HepG2 (cell line): ENCODE results near the gene TRPT1. TPM values are rescaled to one million over a fixed set of nuclear protein-coding genes. Genes with fewer than 3 reads are reported as not detected.

Experiments
- CEBPG ChIP-seq: IDR thresholded peaks from 2 replicates; pipeline ENCODE4 v1.6.1; 2016
- CHD4 ChIP-seq: fragments of 200-600 bp; sonication (generic); IDR thresholded peaks from 2 replicates; pipeline ENCODE4 v1.7.0; 2017; ENCODE audit warnings: mild to moderate bottlenecking, low read length, borderline replicate concordance
- HOXA3 ChIP-seq: sonication (generic); formaldehyde crosslinking; IDR thresholded peaks from 2 replicates; pipeline ENCODE4 v1.5.0; 2020; ENCODE audit warnings: missing genetic modification reagents
- LCORL ChIP-seq, 2 experiments: fragments of 450-650 bp in 1 of 2; sonication (generic) in 1 of 2; formaldehyde crosslinking in 1 of 2; IDR thresholded peaks; 2 replicates each; pipeline versions ENCODE4 v1.5.0 to v1.6.1; 2017 to 2020; ENCODE audit warnings: antibody characterized with exemption in 1 of 2, missing genetic modification reagents in 1 of 2
- MTA1 ChIP-seq: sonication (generic); formaldehyde crosslinking; IDR thresholded peaks from 2 replicates; pipeline ENCODE4 v1.4.0; 2020; ENCODE audit warnings: missing genetic modification reagents, mild to moderate bottlenecking, borderline replicate concordance
- SAFB2 ChIP-seq: sonication (generic); formaldehyde crosslinking; IDR thresholded peaks from 2 replicates; pipeline ENCODE4 v1.5.1; 2020; ENCODE audit warnings: missing genetic modification reagents, low read depth, mild to moderate bottlenecking, borderline replicate concordance
- SIN3B ChIP-seq: fragments of 150-350 bp; IDR thresholded peaks from 2 replicates; pipeline ENCODE4 v1.6.1; 2014; ENCODE audit warnings: low read length
- SP140L ChIP-seq: sonication (generic); formaldehyde crosslinking; IDR thresholded peaks from 2 replicates; pipeline ENCODE4 v1.4.0; 2020; ENCODE audit warnings: missing genetic modification reagents, borderline replicate concordance
- SRSF1 ChIP-seq: fragments of 200-400 bp; formaldehyde crosslinking; optimal IDR thresholded peaks from 2 replicates; pipeline ENCODE3; 2017; ENCODE audit warnings: mild to moderate bottlenecking, low read depth, low read length, moderate library complexity
- TFE3 ChIP-seq: IDR thresholded peaks from 2 replicates; pipeline ENCODE4 v1.6.1; 2016
- ZEB1 ChIP-seq: IDR thresholded peaks from 2 replicates; pipeline ENCODE4 v1.6.1; 2012; ENCODE audit warnings: mild to moderate bottlenecking, low read depth, inconsistent platforms; ENCODE audit not compliant: insufficient replicate concordance
- ZNF136 ChIP-seq: sonication (generic); formaldehyde crosslinking; IDR thresholded peaks from 2 replicates; pipeline ENCODE4 v1.8.1; 2022; ENCODE audit warnings: low read depth, mild to moderate bottlenecking, moderate library complexity, missing genetic modification reagents
- ZNF414 ChIP-seq: sonication (generic); formaldehyde crosslinking; IDR thresholded peaks from 2 replicates; pipeline ENCODE4 v1.5.0; 2020; ENCODE audit warnings: missing genetic modification reagents
- ZNF468 ChIP-seq: sonication (generic); formaldehyde crosslinking; IDR thresholded peaks from 2 replicates; pipeline ENCODE4 v1.8.0; 2022; ENCODE audit warnings: mild to moderate bottlenecking, moderate library complexity, missing genetic modification reagents
- ZNF724P ChIP-seq: sonication (generic); formaldehyde crosslinking; IDR thresholded peaks from 2 replicates; pipeline ENCODE4 v1.8.0; 2022; ENCODE audit warnings: missing genetic modification reagents, borderline replicate concordance
- ZSCAN31 ChIP-seq: sonication (generic); formaldehyde crosslinking; IDR thresholded peaks from 2 replicates; pipeline ENCODE4 v1.5.0; 2020; ENCODE audit warnings: low read depth, mild to moderate bottlenecking, missing genetic modification reagents
- polyA plus RNA-seq, 8 experiments: library from polyadenylated mRNA; depleted of rRNA in 3 of 8; stranded (reverse) in 7 of 8; unstranded in 1 of 8; fragments of >200 nt; fragmentation: Illumina TruSeq in 4 of 8; extraction: Trizol in 4 of 8; gene quantifications; 2 replicates each; pipeline versions ENCODE4 v1.2.1 to v1.2.3, GENCODE V29; 2011 to 2016; ENCODE audit warnings: low read depth in 4 of 8, missing spikeins in 1 of 8, mixed read lengths in 1 of 8; ENCODE audit not compliant: insufficient read depth in 1 of 8
- total RNA-seq, 5 experiments: library from RNA; depleted of rRNA; stranded (reverse); fragments of >200 nt; fragmentation: Illumina TruSeq; extraction: Trizol; gene quantifications; 2 replicates each; pipeline ENCODE4 v1.2.3, GENCODE V29; 2016; ENCODE audit warnings: low read depth in 1 of 5
- TF ChIP-seq, protein P1 (sequence below): sonication (generic); formaldehyde crosslinking; IDR thresholded peaks from 2 replicates; pipeline ENCODE4 v1.8.0; 2022; ENCODE audit warnings: low read depth, missing genetic modification reagents
- TF ChIP-seq, protein P2 (sequence below): sonication (generic); formaldehyde crosslinking; IDR thresholded peaks from 2 replicates; pipeline ENCODE4 v1.4.0; 2020; ENCODE audit warnings: missing genetic modification reagents
- TF ChIP-seq, protein P3 (sequence below): sonication (generic); formaldehyde crosslinking; IDR thresholded peaks from 2 replicates; pipeline ENCODE4 v1.8.0; 2023; ENCODE audit warnings: mild to moderate bottlenecking, missing genetic modification reagents

Gene TRPT1
- total and polyA plus RNA-seq, 2 of the 13 experiments (the other 11 are each of a cell fraction or from before 2014, with no cell fraction given), result 24.8 to 40.7 TPM

DNA sequence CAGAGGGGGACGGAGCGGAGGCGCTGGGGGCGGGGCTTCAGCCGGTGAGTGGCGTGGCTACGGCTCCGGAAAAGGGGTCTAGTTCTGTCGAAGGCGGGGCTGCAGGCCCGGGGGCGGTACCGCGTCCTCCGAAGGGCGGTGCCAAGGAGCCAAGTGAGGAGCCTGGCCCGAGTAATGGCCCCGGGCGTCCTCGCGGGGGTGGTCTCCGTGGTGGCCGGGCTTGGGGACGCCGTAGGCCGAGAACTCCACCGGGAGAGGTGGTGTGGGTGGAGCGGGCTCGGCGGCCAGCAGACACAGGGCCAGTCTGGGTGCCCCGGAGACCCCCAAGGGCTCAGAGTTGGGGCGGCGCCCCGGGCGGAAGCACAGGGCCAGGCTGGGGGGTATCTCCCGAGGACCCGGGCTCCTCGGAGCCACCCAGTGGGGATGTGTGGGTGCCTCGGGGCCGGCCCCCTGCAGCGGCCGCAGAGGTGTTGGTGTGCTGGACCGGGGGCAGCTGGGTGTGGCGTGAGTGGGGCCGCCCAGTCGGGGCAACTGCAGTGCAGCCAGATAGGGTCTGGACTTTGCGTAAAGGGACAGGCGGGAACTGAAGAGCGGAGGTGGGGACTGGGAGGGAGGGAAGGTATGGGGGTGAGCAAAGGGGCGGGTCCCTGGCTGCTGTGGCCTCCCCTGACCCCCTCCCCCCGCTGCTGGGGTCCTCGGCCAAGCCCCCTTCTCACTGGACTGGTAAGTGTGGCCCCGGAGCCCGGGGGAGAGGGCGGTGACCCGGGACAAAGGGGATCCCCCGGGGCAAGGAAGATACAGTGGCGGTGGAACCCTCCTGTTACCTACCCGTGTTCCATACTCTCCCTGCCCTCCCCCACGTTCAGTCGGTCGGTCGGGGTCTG lies 15.7 kb upstream of the TRPT1 start (continued):
- TF ChIP-seq SIN3B (no peak), ZNF414 (CRISPR knock-in tag) (no peak; the same call in 1 of the 2 replicates), TFE3 (peak; percentile 37; the same call in 1 of the 2 replicates), SAFB2 (CRISPR knock-in tag) (no peak), ZNF724P (CRISPR knock-in tag) (no peak), SP140L (CRISPR knock-in tag) (no peak), LCORL (IDR thresholded peaks at IDR 0.05) (no peak), LCORL (CRISPR knock-in tag; IDR thresholded peaks at IDR 0.05) (no peak), MTA1 (CRISPR knock-in tag) (no peak), HOXA3 (CRISPR knock-in tag) (no peak; the same call in 1 of the 2 replicates), CEBPG (CRISPR knock-in tag) (no peak), ZNF468 (CRISPR knock-in tag) (no peak), ZSCAN31 (no peak), ZEB1 (no peak), ZNF136 (CRISPR knock-in tag) (no peak), CHD4 (no peak), SRSF1 (no peak)
- TF ChIP-seq, protein P1, sequence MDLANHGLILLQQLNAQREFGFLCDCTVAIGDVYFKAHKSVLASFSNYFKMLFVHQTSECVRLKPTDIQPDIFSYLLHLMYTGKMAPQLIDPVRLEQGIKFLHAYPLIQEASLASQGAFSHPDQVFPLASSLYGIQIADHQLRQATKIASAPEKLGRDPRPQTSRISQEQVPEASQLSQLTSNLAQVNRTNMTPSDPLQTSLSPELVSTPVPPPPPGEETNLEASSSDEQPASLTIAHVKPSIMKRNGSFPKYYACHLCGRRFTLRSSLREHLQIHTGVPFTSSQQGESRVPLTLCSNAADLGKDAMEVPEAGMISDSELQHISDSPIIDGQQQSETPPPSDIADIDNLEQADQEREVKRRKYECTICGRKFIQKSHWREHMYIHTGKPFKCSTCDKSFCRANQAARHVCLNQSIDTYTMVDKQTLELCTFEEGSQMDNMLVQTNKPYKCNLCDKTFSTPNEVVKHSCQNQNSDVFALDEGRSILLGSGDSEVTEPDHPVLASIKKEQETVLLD (CRISPR knock-in tag), result no peak
- TF ChIP-seq, protein P2, sequence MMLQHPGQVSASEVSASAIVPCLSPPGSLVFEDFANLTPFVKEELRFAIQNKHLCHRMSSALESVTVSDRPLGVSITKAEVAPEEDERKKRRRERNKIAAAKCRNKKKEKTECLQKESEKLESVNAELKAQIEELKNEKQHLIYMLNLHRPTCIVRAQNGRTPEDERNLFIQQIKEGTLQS (CRISPR knock-in tag), result no peak
- TF ChIP-seq, protein P3, sequence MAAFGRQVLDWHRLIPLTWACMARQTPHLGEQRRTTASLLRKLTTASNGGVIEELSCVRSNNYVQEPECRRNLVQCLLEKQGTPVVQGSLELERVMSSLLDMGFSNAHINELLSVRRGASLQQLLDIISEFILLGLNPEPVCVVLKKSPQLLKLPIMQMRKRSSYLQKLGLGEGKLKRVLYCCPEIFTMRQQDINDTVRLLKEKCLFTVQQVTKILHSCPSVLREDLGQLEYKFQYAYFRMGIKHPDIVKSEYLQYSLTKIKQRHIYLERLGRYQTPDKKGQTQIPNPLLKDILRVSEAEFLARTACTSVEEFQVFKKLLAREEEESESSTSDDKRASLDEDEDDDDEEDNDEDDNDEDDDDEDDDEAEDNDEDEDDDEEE (CRISPR knock-in tag), result peak; percentile 41; the same call in 1 of the 2 replicates
